GM19035 (cell line): Measurements from ENCODE around the gene MAD1L1.
"Not testable (repeated sequence)": the region's sequence is repeated elsewhere in the genome, so short reads cannot be mapped to it uniquely, and the experiment has no call there.

Experiments used
- ATAC-seq: cut with Tn5 transposase; IDR thresholded peaks from one replicate; pipeline ENCODE4 v1.9.1; 2021; ENCODE audit not compliant: unreplicated experiment

MAD1L1 gene

DNA sequence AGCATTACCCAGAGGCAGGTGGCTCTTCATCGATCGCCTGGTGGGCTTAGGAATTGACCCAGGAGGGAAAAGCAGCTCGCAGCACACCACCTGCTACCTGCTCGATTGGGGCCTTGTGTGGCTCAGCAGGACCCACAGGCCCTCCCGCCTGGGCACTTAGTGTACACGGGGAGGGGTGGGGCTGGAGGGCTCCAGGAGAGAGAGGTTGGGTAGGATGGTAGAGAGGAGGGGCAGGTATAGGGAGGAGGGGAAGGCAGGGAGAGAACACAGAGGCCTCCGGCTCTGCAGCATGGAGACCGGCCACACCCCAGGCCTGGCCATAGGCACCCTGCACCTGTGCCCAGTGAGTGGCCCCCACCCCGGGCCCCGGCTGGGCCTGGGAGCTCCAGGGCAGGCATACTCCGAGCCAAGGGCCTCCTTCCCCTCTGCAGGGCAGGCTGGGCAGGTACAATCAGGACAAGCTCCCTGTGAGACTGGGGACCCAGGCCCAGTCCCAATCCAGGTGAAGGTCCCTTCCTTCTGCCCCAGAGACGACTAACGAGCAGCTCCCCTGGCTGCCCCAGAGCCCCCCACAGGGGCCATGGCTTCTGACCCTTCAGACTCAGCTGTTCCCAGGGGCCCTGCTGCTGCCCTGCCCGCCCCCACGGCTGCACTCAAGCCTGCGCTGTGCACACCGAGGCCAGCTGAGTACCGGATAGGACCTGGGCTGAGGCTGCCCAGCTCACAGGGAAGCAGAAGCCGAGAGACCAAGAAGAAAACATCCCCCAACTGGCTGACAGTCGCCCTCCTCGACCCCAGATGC is 358.0 kb downstream of the MAD1L1 start:
- ATAC-seq = not testable (repeated sequence)

DNA sequence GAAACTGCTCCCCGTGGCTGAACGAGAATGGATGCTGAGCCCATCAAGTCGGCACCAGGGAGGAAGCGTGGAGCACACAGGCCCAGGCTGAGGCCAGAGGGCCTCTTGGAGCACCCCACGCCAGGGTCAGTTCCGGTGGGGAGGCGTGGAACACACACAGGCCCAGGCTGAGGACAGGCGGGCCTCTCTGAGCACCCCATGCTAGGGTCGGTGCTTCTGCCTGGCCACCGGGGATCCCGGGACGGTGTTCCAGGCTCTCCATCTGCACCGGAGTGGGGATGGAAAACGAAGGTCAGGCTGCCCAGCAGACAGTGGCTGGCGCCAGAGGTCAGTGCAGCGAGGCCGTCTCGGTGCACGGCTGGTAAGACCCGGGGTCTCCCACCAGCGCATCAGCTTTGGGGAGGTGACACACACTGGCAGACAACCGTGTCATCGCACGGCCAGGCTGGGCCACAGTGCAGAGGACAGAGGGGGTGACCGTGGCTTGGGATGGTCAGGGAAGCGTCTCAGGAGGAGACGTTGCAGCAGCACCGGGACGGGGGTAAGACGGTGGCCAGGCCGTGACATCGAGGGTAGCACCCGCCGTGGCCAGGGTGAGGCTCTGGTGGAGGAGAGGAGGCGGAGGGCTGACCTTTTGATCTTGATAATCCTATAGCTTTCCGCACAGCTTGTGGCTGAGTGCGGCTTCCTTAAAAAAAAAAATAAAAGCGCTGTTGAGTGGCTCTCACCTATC is 358.7 kb downstream of the MAD1L1 start:
- no peak for ATAC-seq

DNA sequence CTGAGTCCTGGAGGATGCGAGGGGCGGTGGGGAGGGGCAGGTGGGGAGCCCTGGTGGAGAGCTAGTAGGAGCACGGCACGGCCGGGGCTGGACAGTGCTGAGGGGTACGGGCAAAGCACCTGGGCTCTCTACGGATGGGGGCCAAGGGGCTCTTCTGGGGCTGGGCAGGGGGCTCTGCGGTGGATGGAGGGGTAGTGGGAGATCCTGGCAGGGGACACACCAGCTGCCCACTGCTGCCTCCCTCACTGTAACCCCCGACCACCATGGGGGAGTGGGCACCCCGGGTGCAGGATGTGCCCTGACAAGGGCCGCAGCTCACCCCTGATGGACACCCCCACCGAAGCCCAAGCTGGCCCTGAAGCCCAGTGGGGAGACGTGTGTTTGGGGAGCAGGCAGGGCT is 359.3 kb downstream of the MAD1L1 start:
- no peak for ATAC-seq

GRCh38 chr7:1873070-1873405 is 359.7 kb downstream of the MAD1L1 start:
- no peak for ATAC-seq

- no peak for ATAC-seq
Measured at GRCh38 chr7:1872191-1873069, 360.3 kb downstream of the MAD1L1 start.

GRCh38 chr7:1869452-1870130 is 363.2 kb downstream of the MAD1L1 start:
- no peak for ATAC-seq

DNA sequence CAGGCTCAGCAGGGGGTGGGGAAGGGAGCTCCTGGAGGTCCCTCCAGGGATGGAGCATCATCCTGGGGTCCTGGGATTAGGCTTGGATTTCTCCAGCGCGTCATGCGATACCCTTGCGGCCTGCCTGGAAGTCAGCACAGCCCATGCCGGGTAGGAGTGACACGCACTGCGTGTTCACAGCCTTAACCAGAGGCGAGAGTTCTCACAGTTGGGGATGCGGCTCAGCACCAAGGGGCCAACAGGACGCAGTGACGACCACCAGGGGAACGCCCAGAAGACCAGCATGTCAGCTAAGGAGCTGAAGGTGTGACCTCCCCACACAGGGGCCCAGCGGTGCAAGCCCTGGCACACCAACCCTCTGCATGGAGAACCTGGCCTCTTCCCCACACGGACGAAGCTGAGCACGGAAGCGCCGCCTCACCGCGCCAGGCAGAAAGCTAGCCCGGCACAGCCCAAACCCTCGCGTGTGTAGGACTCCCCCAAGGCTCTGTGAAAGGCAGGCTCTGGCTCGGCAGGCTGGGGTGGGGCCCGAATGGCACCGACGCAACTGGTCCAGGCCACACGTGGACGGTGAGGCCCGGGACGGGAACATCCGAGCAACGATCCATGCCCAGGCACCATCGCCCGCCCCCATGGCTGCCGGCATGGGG is 364.1 kb downstream of the MAD1L1 start:
- ATAC-seq = no peak

DNA sequence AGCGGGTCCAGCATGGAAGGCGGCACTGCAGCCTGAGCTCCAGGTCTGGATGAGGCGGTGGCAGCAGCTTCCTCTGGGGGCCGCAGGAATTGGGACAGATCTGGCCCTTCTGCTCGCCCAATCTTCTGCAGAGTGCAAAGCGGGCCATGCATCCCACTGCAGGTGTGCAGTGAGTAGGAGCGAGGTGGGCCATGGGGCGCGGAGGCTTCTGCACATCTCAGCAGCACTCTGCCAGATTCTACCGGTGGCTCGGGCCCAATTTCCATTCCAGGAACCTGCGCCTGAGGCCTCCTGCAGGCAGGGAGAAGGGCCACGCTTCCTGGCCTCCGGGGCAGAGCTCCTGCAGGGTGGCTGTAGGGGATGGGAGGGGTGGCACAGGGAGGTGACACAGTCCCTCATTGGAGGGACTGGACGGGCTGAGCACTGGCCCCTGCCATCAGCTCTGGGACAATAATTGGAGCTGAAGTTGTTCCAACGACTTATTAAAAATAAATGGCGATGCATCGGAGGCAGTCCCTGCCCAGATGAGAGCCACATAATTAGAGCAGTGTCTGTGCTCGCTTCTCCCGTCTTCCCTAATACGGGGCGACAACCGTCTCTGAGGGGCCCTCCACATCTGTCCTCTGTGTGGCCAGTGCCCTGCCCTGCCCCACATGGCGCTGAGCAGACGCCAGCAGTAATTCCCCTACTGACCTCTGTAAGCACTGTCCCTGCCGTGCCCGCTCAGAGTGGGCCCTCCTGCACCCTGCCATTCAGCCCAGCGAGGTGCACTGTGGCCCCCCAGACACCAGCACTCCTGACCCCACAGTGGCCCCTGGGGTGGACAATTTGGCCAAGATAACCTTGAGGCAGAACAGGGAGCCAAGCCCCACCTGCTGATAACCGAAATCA is 365.1 kb downstream of the MAD1L1 start:
- ATAC-seq = no peak

DNA sequence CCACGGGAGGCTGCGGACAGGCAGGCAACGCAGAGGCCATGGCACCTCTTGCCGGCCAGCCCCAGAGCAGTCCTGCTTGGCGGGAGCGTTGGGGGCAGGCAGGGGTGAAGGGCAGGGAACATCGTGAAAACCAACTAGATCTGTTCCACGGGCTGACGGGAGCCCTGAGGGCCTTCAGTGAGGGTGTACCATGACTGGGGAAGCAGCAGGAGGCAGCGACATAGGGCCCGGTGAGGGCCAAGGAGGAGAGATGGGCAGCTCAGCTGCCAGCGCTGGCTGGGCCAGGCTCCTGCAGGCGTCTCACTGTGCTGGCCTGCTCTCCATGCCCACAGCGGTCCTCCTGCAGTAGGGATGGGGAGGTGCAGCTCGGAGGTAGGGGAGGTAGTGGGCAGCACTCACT is 366.1 kb downstream of the MAD1L1 start:
- ATAC-seq = no peak

GRCh38 chr7:1865571-1866255 is 367.0 kb downstream of the MAD1L1 start:
- ATAC-seq = no peak

DNA sequence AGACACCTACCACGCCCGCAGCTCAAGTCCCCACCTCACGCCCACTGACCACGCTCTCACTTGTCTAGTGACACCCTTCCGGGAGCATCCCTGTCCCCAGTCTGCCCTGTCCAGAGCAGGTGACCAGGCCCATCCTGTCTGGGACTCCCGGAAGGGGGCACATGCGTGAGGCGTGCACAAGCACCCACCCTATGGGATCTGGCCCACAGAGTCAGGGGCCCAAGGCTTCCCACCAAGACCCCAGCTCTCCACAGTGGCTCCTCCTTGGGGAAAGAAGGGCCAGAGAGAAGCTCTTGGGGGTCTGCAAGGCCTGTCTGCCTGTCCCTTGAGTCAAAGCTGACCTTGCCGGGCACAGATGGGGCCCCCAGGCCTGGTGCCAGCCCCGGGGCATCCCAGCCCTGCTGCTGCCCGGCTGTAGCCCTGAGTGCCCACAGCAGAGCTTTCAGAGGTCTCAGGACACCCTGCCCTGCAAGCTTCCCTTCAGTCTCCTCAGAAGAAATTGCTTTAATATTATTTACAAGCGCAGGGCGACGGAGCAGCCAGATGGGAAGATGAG is 367.7 kb downstream of the MAD1L1 start:
- no peak for ATAC-seq

DNA sequence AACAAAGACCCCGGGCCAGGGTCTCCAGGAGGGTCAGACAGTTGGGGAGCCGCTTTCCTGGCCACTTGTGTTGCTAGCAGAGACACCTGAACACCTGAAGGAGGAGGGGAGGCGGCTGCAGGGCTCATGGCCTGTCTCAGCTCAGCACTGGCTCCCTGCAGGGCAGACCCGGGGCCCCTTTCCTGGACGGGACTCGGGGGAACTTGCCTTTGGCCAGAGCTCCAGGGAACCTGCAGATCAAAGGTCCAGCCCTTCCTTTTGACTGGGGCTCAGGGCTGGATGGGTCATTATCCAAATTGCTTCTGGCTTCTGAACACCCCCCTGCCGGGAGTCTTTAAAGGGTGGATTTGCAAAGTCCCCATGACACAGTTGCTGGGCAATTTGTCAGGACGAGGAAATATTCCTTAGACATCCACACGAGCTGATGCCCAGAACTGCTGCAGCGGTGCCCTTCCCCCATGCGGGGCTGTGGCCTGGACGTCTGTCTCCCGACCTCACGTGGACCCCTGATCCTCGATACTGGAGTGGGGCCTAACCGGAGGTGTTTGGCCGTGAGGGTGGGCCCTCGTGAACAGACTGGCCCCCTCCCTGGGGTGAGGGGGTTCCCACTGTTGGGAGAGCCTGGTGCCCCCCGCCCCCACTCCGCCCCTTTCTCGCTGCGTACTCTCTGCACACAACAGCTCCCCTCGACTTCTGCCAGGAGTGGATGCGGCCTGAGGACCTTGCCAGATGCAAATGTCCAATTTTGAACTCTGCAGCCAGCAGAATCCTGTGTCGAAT is 368.4 kb downstream of the MAD1L1 start:
- ATAC-seq = no peak

- no peak for ATAC-seq
Measured at GRCh38 chr7:1863091-1863900, 369.4 kb downstream of the MAD1L1 start.

GRCh38 chr7:1862560-1862959 is 370.2 kb downstream of the MAD1L1 start:
- no peak for ATAC-seq

DNA sequence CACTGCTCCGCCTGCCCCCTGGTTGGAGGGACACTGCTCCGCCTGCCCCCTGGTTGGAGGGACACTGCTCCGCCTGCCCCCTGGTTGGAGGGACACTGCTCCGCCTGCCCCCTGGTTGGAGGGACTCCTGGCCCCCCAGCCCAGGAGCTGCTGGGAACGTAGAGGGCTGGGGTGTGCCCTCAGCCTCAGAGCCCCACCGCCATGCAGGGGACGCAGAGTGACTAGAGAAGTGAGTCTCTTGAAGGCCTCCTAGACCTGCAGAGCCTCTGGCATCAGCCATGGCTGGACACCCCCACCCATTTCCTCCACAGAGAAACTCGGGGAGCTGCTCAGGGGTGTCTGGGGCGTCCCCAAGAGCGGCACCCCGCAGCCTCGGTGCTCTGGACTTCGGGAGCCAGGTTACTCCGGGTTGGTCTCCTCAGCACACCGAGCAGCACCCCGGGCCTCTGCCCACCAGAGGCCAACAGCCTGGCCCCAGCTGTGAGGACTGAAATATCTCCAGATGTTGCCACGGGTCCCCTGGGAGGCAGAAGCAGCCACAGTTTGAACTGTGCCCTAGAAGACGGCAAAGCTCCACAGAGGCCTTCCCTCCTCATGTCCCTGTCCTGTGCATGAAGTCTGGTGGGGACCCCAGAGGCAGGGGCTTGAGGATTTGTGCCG is 370.8 kb downstream of the MAD1L1 start:
- no peak for ATAC-seq
